HAP-1 (cell line): Measurements from ENCODE around the gene GH2.
"Not testable (repeated sequence)": the region's sequence is repeated elsewhere in the genome, so short reads cannot be mapped to it uniquely, and the experiment has no call there.

Source experiments
- DNase-seq, 2 experiments: peaks; one replicate each; pipeline ENCODE4 v3.0.0-alpha.2; 2016 to 2020; ENCODE audit warnings: low spot score in 2 of 2
- H3K27me3 ChIP-seq: fragments of 250-450 bp; sonication (Bioruptor Pico); 2 replicates; pipeline ENCODE4 v1.5.1; 2020; ENCODE audit warnings: low read depth, mild to moderate bottlenecking, moderate library complexity
- H3K36me3 ChIP-seq: fragments of 250-450 bp; sonication (Bioruptor Pico); replicated peaks from 2 replicates; pipeline ENCODE4 v1.5.1; 2020; ENCODE audit warnings: mild to moderate bottlenecking
- H3K4me1 ChIP-seq: fragments of 250-450 bp; sonication (Bioruptor Pico); 2 replicates; pipeline ENCODE4 v1.5.1; 2020; ENCODE audit warnings: mild to moderate bottlenecking
- H3K4me3 ChIP-seq: fragments of 250-450 bp; sonication (Bioruptor Pico); 2 replicates; pipeline ENCODE4 v1.5.1; 2020; ENCODE audit warnings: mild to moderate bottlenecking, moderate library complexity
- H3K9me3 ChIP-seq: fragments of 250-450 bp; sonication (Bioruptor Pico); 2 replicates; pipeline ENCODE4 v1.5.1; 2020; ENCODE audit warnings: mild to moderate bottlenecking, moderate library complexity
- in situ Hi-C: fragments of 300-500 bp; cut with MboI; formaldehyde crosslinking; loops from 3 replicates; pipeline ENCODE4 v1.14.3; 2020; ENCODE audit warnings: low sequenced_read_pairs, inconsistent platforms, mixed read lengths

Gene GH2

DNA sequence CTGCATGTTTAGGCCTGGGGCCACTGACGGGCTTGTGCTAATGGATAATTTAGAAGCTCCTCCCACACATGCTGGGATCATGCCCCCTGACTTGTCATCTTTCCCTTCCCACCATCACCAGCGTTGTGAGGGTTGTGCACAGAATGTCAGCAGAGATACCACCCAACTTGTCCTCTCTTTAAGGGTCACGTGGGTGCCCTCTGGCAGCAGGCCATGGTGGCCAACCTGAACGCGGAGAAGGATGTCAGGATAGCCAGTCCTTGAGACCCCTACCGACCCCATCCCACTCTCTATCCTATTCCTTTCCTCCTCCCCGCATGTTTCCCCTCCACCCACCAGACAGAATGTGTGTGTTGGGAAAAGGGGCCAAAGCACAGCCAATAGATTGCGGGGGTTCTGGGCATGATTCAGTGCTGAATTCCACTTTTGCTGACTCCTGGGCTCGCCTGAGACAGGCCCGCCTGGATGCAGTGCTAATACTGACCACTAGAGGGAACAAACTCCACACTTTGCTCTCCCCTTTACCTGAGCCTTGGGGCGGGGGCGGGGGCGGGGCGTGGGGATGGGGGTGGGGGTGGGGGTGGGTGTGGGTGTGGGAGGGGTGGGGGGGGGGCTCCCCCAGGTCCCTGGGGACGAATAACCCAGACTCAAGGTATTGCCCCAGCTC, at the start of gene GH2:
Gene GH2 (minus strand): TSS at position 10 of the 667 bp plus-strand sequence. CDS start 143 bp downstream, outside the sequence.
- in situ Hi-C loops = no loop called here
- no peaks in the 10 kb centered on the region for H3K36me3 ChIP-seq
- peak; percentile 34 to 78 for DNase-seq
- H3K4me1 ChIP-seq = no peaks in the 10 kb centered on the region
- peaks cover 1% of the 10 kb centered on the region; the same call in 1 of the 2 replicates for H3K27me3 ChIP-seq
- H3K9me3 ChIP-seq = no peaks in the 10 kb centered on the region
- H3K4me3 ChIP-seq = no peak within 1 kb of the TSS

DNA sequence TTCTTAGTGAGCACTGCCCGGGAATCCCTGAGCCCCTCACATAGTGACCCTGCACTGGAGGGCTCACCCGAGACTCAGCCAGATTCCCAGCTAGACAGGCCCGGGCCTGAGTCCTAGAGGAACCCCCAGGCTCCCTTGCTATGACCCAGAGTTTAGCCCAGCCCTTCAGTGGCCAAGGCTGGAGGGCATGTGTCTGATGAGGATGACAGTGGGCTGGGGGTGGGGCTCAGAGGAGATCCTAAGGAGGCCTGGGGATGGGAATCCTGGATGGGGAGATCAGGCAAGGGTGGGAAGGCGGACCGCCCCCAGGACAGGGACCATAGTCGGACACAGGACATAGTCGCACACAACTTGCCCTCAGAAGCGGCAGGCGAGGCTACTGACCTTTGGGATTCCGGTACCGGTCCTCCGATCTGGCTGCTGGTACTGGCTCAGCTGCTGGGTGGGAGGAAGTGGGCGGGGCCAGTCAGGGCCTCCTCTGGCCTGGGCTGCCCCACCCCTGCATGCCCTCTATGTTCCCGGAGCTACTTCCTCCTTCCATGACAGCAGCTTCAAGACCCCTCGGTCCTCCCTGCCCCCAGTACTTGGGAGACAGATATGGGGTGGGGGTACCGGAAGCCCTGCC, 49.3 kb upstream of the GH2 start:
- Histone ChIP-seq H3K36me3 (no peaks in the 10 kb centered on the region), H3K27me3 (no peaks in the 10 kb centered on the region), H3K4me1 (no peaks in the 10 kb centered on the region), H3K4me3 (no peak overlapping the region), H3K9me3 (no peaks in the 10 kb centered on the region)
- DNase-seq = no peak
- in situ Hi-C loops = no loop called here

DNA sequence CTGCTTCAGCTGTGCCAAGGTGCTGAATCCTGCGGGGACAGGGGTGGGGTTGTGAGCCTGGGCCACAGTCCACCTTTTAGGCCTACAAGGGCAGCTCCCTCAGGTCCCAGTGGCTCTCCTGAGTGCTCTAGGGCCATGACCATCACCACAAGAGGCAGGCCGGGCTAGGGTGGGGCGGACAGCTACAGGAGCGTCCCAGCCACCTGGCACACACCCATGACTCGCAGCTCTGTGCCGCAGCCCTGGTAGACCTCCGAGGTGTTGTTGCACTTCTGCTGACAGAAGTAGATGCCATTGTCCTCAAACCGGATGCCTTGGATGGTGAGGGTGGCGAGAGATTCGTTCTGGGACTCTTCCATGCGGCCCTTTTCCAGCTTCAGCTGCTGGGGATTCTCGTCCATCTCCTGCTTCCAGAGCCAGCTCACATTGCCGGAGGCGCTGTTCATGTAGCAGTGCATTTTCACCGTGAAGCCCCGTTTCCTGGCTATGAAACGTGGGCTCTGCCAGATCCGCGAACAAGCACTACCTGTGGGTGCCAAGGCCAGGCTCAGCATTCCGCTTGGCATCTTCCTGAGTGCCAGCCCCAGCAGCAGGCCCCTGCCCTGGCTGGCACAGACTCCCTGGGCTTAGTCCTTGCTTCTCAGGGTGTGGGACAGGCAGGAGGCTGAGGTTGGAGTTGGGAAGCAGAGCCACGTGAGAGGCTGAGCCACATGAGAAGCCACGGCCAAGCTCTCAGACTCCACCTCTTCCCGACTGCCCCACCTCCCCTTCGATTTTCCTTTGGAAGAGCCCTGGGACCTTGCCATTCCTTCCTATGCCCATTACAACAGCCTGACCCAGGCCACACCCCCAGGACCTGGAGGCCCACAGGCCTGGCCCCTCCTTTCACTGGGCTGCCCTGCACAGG, 48.4 kb upstream of the GH2 start:
- no peak for DNase-seq
- no peak overlapping the region for H3K4me3 ChIP-seq
- in situ Hi-C loops = loop anchor here (10.0 kb wide), 1 partner anchor 205 kb away; the partner anchor contains the start of gene ERN1
- no peaks in the 10 kb centered on the region for H3K9me3 ChIP-seq
- H3K27me3 ChIP-seq = no peaks in the 10 kb centered on the region
- no peaks in the 10 kb centered on the region for H3K36me3 ChIP-seq
- no peaks in the 10 kb centered on the region for H3K4me1 ChIP-seq

DNA sequence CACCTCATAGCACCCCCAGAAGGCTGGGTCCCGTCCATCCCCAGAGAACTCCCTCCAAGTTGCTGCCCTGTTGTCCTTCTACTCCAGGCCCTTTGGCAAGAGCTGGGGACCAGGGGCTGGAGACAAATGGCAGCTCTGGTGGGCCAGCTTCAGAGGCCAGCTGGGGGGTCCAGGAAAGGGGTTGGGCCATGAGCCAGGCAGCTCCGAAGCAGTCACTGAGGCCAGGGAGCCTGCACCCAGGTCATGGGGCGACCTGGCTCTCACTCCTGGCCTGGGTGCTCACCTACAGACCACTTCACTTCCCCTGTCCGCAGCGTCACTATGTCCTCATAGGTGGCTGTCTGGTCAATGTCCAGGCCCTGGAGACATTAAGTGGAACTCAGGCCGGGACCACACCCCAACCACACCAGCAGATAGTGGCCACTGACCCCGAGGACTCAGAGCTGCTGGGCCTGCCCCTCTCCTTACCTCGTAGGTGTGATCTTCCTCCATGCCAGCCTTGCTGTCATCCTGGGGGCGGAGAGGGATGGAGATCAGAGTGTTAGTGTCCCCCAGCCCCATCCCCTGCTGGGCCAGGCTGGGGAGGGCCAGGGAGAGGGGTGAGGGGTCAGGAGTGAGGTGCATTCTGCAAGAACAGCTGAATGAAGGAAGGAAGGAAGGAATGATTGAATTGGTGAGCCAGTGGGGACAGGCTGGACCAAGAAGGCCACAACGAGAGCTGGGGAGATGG, 47.4 kb upstream of the GH2 start:
- H3K36me3 ChIP-seq = no peaks in the 10 kb centered on the region
- no peaks in the 10 kb centered on the region for H3K4me1 ChIP-seq
- in situ Hi-C loops = loop anchor here (10.0 kb wide), 1 partner anchor 206 kb away; the partner anchor contains the start of gene ERN1
- no peak overlapping the region for H3K4me3 ChIP-seq
- H3K27me3 ChIP-seq = no peaks in the 10 kb centered on the region
- no peak for DNase-seq
- no peaks in the 10 kb centered on the region for H3K9me3 ChIP-seq

DNA sequence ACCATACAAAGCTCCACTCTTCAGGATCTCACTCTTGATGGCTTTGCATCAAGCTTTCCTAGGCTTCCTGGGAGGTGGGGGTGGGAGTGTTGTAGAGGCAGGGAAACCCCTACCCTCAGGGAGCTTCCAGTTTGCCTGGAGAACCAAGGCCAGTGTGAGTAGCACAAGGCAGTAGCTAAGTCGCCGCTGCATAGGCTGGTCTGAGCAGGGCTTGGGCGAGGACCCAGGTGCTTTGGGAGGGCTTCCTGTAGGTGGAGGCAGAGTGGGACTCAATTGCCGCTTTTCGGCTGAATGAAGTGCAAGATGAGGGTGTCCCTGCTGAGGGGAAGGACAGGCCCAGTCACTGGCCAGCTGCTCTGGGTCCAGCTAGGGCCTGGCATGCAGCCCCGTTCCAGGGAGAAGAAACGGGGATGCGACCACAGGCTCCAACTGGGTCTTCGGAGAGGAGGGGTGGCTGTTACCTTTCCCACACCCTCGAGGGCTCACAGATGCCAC, 46.5 kb upstream of the GH2 start:
- H3K36me3 ChIP-seq = no peaks in the 10 kb centered on the region
- no peak overlapping the region for H3K4me3 ChIP-seq
- no peak for DNase-seq
- H3K9me3 ChIP-seq = no peaks in the 10 kb centered on the region
- H3K27me3 ChIP-seq = no peaks in the 10 kb centered on the region
- in situ Hi-C loops = loop anchor here (10.0 kb wide), 1 partner anchor 207 kb away; the partner anchor contains the start of gene ERN1
- H3K4me1 ChIP-seq = no peaks in the 10 kb centered on the region

DNA sequence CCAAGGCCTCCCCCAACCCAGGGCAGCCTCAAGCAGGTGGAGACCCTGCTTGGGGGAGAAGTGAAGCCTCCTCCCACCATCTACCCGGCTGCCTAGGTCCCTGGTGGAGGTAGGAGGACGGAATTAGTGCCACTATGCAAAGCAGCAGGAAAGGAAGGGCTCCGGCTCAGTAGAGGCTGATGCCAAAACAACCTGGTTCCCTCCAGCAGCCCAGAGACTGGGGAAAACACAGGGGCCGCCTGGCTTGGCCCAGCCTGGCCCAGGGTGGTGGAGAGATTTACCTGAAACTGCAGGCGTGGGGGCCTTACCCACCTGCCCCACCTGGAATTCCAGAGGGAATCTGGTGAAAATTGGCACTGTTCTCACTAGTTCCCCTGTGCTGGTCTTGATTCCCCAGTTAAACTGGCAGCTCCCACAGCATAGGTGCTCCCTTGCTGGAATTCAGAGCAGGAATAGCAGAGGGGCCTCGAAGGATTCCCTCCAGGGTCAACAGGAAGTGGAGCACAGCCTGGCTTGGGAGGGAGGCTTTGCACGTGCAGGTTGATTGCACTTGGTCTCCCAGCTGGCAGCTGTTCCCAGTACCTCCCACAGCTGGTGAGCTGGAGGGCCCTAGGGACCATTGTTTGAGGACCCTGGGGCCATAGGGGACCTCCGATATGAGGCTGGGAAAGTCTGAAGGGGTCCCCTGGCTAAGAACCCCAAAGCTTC, 45.9 kb upstream of the GH2 start:
- Histone ChIP-seq H3K9me3 (no peaks in the 10 kb centered on the region), H3K4me3 (no peak overlapping the region), H3K4me1 (no peaks in the 10 kb centered on the region), H3K36me3 (no peaks in the 10 kb centered on the region), H3K27me3 (no peaks in the 10 kb centered on the region)
- in situ Hi-C loops = loop anchor here (10.0 kb wide), 1 partner anchor 207 kb away; the partner anchor contains the start of gene ERN1
- no peak for DNase-seq

DNA sequence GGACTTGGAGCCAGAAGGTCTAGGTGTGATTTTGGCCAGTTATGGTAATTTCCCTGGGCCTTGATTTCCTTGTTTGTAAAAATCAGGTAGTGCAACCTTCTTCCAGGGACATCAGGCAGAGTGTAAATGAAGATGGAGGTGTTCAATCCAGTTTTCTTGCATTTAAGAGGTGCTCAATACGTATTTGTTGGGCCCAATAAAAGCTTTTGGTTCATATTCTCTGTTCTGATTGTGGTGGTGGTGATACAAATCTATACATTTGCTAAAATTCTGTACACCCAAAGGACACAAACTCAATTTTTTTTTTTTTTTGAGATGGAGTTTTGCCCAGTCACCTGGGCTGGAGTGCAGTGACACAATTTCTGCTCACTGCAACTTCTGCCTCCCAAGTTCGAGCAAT, 44.4 kb upstream of the GH2 start:
- no peaks in the 10 kb centered on the region for H3K9me3 ChIP-seq
- no peak for DNase-seq
- no peak overlapping the region for H3K4me3 ChIP-seq
- in situ Hi-C loops = loop anchor here (10.0 kb wide), 1 partner anchor 209 kb away; the partner anchor contains the start of gene ERN1
- H3K4me1 ChIP-seq = no peaks in the 10 kb centered on the region
- H3K36me3 ChIP-seq = no peaks in the 10 kb centered on the region
- no peaks in the 10 kb centered on the region for H3K27me3 ChIP-seq

DNA sequence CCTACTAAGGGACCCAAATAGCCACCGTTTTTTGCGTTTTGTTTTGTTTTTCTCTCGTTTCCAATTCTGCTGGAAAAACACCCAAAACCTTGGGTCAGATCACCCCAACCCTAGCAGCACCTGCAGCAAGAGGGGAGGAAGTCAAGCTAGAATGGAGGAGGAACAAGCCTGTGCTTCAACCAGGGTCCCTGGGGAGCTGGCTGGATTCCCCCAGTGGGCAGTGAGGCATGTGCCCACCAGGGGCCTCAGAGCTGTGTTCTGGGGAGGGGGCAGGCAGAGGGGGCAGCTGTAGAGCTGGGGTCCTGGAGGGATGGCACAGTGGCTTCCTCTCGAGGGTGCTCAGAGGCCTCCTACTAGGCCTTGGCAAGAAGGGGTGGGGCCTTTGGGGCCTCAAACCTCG, 43.9 kb upstream of the GH2 start:
- no peaks in the 10 kb centered on the region for H3K36me3 ChIP-seq
- in situ Hi-C loops = loop anchor here (10.0 kb wide), 1 partner anchor 209 kb away; the partner anchor contains the start of gene ERN1
- no peaks in the 10 kb centered on the region for H3K9me3 ChIP-seq
- DNase-seq = no peak
- H3K4me3 ChIP-seq = no peak overlapping the region
- H3K27me3 ChIP-seq = no peaks in the 10 kb centered on the region
- H3K4me1 ChIP-seq = no peaks in the 10 kb centered on the region

DNA sequence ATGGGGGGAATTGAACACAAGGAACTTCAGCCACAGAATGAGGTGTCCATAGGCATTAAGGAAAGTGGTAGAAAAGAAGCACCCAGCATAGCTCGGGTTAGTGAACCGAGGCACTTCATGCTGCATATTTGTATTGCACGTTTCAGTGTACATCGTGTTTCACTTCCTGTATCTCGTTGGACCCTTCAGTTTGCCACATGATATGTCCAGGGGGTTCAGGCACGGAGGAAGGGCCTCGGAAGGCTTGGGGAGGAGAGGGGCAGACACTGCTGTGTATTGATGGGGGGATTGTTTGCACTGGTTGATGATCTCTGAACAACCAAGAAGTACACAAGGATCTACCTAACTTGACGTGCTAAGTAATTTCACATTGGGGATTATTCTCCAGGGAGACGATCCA, 40.7 kb upstream of the GH2 start:
- in situ Hi-C loops = loop anchor here (10.0 to 25.0 kb wide), 2 partner anchors 212 to 365 kb away; partner anchors contain the start of gene ERN1

DNA sequence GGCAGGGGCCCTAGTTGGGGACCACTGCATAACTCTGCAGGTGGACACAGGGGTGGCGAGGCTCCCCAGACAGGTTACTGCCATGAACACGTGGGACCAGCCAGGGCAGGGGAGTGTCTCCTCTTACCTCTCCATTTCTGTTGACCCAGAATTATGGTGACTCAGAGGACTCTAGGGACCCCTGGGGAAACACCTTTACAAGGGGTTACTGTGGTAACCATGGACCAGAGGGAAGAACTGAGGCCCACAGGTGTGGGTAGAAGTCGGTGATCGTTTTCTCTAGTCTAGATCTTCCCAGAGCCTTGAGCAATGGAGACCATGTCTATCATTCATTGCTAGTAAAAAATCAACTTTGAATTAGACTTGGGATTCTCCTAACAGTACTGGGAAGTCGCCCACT, 39.0 kb upstream of the GH2 start:
- not testable (repeated sequence) for H3K4me3 ChIP-seq, H3K36me3 ChIP-seq, H3K9me3 ChIP-seq, H3K27me3 ChIP-seq, H3K4me1 ChIP-seq, DNase-seq
- in situ Hi-C loops = loop anchor here (10.0 to 25.0 kb wide), 2 partner anchors 214 to 367 kb away; partner anchors contain the start of gene ERN1

More for the DNA sequence above, 40.7 kb upstream of the GH2 start:
- not testable (repeated sequence) for DNase-seq, H3K4me1 ChIP-seq, H3K36me3 ChIP-seq, H3K27me3 ChIP-seq, H3K4me3 ChIP-seq, H3K9me3 ChIP-seq

DNA sequence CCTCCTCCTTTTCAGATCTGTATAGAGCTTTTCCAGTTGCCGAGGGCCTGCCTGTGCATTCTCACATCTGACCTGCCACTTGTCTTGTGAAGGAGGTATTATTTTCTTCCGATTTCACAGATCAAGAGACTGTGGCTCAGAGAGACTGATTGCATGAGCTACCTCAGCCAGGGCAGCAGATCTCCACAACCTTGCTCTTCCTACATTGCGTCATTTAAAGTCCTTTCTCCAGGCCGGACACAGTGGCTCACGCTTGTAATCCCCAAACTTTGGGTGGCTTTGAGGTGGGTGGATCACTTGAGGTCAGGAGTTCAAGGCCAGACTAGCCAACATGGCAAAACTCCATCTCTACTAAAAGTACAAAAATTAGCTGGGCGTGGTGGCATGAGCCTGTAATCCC, 38.3 kb upstream of the GH2 start:
- H3K9me3 ChIP-seq, H3K36me3 ChIP-seq, DNase-seq, H3K27me3 ChIP-seq, H3K4me1 ChIP-seq, H3K4me3 ChIP-seq: not testable (repeated sequence)
- in situ Hi-C loops = loop anchor here (10.0 to 25.0 kb wide), 2 partner anchors 215 to 367 kb away; partner anchors contain the start of gene ERN1

DNA sequence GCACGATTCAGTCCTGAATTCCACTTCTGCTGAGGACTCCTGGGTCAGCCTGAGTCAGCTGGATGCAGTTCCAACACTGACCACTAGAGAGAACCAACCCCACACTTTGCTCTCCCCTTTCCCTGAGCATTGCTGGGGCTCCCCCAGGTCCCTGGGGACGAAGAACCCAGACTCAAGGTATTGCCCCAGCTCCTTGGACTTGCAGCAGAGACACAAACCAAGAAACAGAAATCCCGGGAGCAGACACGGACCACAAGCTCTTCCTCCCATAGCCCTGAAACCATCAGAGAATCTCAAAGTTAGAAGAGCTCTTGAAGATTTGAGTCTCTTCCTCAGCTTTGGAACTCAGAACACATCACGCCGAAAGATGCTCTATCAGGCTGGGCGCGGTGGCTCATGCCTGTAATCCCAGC, 37.6 kb upstream of the GH2 start:
- Histone ChIP-seq H3K4me3 (no peak overlapping the region), H3K4me1 (no peaks in the 10 kb centered on the region), H3K9me3 (no peaks in the 10 kb centered on the region), H3K27me3 (no peaks in the 10 kb centered on the region), H3K36me3 (no peaks in the 10 kb centered on the region)
- peak; percentile 29 to 75 for DNase-seq
- in situ Hi-C loops = loop anchor here (25.0 kb wide), 1 partner anchor 368 kb away; no protein-coding TSS in a partner anchor
